Fibroblast of skin of scalp (primary cell): ENCODE measurements around the gene SMO.
"Not testable (repeated sequence)": the region's sequence is repeated elsewhere in the genome, so short reads cannot be mapped to it uniquely, and the experiment has no call there.

Source experiments
- DNase-seq: peaks from one replicate; pipeline ENCODE4 v3.0.0-alpha.2; 2013

SMO gene

GRCh38 chr7:129169686-129170440, 18.6 kb upstream of the SMO start:
- DNase-seq: no peak

- no peak for DNase-seq
Observed at GRCh38 chr7:129170441-129171021, 17.9 kb upstream of the SMO start.

GRCh38 chr7:129173861-129174260, 14.6 kb upstream of the SMO start:
- not testable (repeated sequence) for DNase-seq

GRCh38 chr7:129176916-129177710, 11.3 kb upstream of the SMO start:
- DNase-seq: no peak

GRCh38 chr7:129184981-129185670, 3.3 kb upstream of the SMO start:
- no peak for DNase-seq

GRCh38 chr7:129186749-129187260, 1.6 kb upstream of the SMO start:
- no peak for DNase-seq

- no peak for DNase-seq
Observed at GRCh38 chr7:129187681-129188371, 607 bp upstream of the SMO start.

GRCh38 chr7:129188892-129189660, 643 bp downstream of the SMO start:
- DNase-seq: no peak

GRCh38 chr7:129189661-129190310, 1.4 kb downstream of the SMO start:
- DNase-seq: no peak

- DNase-seq: no peak
Observed at GRCh38 chr7:129191272-129191671, 2.8 kb downstream of the SMO start.

- DNase-seq: no peak
Observed at GRCh38 chr7:129193892-129194291, 5.5 kb downstream of the SMO start.

GRCh38 chr7:129197771-129198170, 9.3 kb downstream of the SMO start:
- no peak for DNase-seq

GRCh38 chr7:129199406-129199805, 11.0 kb downstream of the SMO start:
- no peak for DNase-seq

- no peak for DNase-seq
Observed at GRCh38 chr7:129202058-129202777, 13.8 kb downstream of the SMO start.

GRCh38 chr7:129203050-129203741, 14.8 kb downstream of the SMO start:
- DNase-seq: no peak

- no peak for DNase-seq
Observed at GRCh38 chr7:129205126-129205818, 16.8 kb downstream of the SMO start.

GRCh38 chr7:129205987-129206785, 17.8 kb downstream of the SMO start:
- DNase-seq: no peak

GRCh38 chr7:129208667-129209066, 20.2 kb downstream of the SMO start:
- DNase-seq: no peak
